HTERT RPE-1 (cell line): Measurements from ENCODE around the gene ZFAND3.
"Not testable (repeated sequence)": the region's sequence is repeated elsewhere in the genome, so short reads cannot be mapped to it uniquely, and the experiment has no call there.

Experiments used
- in situ Hi-C: fragments of 300-500 bp; cut with MboI; formaldehyde crosslinking; loops from 4 replicates; pipeline ENCODE4 v1.14.3; 2020; ENCODE audit warnings: low sequenced_read_pairs

ZFAND3 gene

DNA sequence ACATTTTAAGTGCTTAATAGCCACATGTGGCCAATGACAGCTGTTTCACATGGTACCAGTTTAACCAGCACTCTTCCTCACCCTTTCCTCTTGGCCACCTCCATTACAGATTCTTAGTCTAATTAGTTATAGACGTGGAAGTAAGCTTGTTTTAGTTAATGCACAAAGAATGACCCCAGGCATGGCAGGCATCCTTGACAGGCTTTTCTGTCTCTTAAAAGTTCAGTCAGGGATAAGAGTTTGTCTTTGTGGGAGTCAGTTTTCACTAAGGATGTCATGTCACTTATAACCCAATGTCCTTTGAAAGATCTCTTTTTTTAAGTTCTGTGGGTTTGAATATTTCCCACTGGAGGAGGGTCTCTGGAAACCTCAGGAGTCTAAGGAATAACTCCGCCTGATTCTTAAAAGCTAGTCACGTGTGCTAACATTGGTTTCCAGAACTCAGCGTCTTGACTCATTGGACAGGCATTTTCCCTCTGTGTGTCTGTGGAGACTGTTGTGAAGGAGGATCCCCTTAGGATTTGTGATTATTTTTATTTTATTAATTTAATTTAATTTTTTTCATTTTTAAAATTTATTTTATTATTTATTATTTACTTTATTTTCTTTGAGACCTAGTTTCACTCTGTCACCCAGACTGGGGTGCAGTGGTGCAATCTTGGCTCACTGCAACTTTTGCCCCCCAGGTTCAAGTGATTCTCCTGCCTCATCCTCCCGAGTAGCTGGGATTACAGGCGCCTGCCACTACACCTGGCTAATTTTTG, 171.4 kb downstream of the ZFAND3 start:
- in situ Hi-C loops = no loop called here

DNA sequence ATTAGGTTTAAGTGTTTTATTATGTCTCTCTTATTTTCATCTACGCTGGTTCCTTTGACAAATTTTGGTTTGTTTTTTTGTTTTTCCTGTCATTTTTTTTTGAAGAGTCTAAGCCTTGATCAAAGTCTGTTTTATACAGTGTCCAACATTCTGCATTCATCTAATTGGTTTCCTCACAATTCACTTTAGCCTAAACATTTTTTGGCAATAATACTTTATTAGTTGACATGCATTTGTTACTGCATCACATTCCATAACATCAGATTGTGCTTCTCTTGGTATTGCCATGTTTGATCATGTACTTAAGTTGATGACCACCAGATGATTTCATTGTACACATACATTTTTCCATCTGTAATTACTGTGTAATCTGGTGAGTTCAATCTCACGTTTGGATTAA, 173.2 kb downstream of the ZFAND3 start:
- in situ Hi-C loops = no loop called here

DNA sequence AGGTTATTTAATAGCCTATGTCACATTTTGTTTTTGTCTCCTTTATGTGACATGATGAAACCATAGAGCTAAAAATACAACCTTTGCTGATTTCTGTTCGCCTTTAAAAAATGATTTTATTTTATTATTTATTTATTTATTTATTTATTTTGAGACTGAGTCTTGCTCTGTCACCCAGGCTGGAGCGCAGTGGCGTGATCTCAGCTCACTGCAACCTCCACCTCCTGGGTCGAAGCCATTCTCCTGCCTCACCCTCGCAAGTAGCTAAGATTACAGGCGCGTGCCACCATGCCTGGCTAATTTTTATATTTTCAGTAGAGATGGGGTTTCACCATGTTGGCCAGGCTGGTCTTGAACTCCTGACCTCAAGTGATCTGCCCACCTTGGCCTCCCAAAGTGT, 173.7 kb downstream of the ZFAND3 start:
- in situ Hi-C loops = not testable (repeated sequence)

DNA sequence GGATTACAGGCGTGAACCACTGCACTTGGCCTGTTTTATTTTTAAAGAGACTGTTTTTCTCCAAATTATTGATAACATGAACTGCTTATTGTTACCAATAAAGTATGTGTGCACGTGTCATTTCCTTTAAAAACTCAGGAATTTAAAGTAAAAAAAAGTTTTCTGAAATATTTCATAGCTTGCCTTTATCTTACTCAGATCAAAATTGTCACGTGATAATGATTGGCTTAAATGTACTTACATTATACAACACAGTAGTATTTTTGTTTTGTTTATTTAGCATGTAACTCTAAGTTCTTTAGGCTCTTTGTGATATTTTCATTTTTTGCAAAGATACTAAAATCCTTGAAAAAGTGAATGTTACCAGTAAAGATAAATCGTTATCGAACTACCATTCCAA, 174.1 kb downstream of the ZFAND3 start:
- in situ Hi-C loops = no loop called here

DNA sequence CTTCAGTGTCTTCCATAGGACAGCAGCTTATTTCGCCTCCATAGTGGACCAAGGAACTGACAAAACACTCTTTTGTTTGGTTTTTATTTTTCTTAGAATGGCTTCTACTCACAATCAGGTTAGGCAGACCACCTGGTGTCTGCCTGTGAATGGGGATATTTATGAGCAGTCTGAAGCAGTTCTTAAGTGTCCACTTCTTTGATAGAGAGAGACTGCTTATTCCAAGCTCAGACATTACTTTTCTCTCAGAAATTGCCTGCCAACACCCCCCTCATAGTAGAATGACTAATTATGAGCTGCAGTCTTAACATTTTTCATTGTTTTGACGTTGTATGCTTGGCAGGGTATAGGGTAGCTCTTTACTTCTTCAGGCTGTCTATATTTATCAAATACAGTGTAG, 174.7 kb downstream of the ZFAND3 start:
- in situ Hi-C loops = no loop called here

DNA sequence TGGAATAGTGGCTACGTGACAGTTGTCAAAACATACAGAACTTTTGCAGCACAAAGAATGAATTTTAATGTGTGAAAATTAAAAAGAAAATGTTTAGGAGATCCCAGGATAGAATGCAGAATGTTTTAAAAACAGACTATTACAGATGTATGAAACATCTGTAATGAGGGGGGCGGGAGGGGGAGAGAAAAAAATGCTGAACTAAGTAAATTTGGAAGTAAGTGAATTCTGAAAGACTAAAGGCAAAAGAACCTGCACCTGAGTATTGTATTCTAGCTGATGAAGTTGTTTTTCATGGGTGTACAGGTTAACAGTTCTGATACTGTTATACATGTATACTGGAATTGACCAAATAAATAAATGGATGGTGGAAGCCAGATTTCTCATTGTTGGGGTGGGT, 178.8 kb downstream of the ZFAND3 start:
- in situ Hi-C loops = no loop called here

DNA sequence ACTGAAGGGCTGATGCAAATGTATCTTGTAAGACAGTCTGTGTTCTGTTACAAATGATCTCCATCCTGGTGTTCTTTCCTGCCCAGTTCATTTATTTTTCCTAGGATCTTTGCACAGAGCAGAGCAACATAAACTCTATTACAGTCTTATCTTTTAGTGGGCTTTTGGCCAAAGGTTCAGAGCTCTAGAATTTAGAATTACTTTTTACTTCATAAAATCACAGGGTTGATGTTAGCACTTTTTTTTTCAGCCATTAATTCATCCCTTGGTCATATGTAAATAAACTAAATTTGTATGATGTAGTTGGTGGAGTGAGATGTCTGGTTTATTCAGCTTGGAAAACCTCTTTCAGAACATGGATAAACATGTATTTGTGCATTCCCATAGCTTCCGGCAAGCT, 181.9 kb downstream of the ZFAND3 start:
- in situ Hi-C loops = no loop called here

DNA sequence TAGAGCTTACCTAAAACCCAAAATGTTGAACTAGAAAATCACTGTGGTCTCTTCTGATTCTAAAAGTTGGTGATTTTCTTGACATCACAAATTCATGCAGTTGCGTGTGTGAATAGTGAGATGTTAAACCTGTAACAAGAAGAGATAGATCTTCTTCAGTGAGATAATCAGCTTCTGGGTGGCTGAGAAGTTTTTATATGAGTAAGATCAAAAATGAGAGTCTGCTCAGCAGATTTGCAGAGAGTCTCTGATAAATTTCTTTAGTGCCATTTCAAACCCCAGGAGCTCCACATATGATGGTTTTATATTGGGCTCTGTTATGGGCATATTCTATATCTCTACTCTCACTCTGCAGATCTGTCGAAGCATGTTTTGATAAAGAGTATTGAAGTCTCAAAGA, 185.4 kb downstream of the ZFAND3 start:
- in situ Hi-C loops = no loop called here

DNA sequence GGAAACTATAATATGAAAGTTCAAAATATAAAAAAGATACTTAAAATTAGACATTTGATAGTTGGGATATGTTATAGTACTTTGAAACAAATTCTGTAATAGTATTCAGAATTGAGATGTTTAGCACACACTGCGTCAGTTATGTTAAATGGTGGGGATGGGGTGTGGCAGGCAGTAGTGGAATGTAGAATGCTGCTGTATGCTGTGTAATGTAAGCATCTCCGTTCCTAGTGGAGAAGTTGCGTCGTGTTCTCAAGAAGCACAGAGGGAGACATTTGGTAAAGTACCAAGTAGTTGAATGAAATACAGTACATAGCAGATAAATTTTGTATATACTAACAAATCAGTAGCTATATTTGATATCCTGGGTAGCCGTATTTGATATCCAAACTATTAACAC, 192.4 kb downstream of the ZFAND3 start:
- in situ Hi-C loops = no loop called here

DNA sequence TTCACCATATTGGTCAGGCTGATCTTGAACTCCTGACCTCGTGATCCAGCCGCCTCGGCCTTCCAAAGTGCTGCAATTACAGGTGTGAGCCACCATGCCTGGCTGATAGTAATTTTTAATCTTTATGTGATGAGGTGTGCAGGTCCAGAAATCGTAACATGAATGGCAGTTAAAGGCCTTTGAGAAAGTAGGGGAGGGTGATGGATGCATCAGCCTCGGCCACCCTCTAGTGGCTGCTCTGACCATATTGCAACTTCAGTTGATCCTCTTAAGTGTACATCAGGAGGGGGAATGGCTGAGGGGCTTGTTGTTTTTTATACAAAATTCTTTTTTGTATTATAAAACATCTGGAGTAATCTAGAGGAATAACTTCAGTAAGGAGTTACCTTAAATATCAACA, 193.0 kb downstream of the ZFAND3 start:
- in situ Hi-C loops = no loop called here

DNA sequence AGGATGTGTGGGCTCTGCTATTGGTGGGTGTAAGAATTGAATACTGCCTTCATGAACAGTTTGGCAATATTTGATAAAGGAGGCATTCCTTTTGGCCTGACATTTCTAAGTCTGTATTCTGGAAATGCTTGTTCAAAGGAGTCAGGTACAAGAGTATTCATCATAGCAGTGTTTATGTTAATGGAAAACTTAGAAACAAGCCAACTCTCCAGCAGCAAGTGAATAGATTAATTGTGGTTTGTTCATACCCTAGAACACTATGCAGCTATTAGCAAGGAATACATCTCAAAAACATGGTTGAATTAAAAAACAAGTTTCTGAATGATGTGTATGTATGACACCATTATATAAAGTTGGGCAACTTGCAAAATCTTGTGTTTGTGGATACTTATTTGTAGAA, 195.8 kb downstream of the ZFAND3 start:
- in situ Hi-C loops = no loop called here

DNA sequence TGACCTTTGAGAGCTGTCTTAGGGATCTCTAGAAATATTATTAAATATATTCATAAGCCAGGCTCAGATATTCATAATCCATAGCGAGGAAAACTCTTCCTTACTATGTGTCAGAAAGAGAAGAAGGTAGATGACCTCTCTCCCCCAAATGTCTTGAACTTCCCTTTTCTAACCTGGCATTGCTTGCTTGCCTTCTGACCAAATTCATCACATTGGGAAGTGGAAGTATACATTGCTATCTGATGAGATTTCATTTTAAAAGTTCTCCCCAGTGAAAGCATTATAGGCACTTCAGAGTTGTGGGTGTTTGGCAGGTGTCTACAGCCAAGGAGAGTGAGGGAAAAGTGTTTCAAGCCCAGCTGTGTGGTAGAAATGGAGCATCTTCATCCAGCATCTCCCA, 197.3 kb downstream of the ZFAND3 start:
- in situ Hi-C loops = no loop called here

DNA sequence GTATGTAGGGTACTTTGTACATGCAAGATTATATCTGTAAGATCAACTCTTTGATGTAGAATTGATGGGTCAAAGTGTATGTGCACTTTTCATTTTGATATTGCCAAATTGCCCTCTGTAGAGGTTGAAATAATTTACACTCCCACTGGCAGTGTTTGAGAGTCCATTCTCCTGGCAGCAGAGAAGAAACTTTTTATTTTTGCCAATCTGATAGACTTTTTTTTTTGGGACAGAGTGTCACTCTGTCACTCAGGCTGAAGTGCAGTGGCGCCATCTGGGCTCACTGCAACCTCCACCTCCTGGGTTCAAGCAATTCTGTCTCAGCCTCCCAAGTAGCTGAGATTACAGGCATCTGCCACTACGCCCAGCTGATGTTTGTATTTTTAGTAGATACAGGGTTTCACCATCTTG, 199.2 kb downstream of the ZFAND3 start:
- in situ Hi-C loops = no loop called here

DNA sequence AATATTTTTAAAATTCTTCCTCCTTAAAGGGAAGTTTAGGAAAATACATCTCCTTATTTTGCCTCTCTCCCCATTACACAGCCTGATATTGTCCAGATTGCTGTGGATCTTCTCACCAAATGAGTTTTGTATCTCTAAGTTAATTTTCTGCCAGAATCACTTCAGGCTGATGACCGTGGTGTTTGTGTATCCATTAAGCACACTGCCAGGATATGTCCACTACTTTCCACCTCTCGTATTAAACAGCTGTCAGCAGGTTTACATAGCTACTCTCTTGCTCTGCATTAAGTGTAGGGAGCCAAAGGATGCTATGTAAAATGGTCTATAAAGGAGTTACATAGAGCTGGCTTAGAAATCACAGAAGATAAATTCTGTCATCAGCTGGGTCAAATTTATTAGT, 201.1 kb downstream of the ZFAND3 start:
- in situ Hi-C loops = no loop called here

DNA sequence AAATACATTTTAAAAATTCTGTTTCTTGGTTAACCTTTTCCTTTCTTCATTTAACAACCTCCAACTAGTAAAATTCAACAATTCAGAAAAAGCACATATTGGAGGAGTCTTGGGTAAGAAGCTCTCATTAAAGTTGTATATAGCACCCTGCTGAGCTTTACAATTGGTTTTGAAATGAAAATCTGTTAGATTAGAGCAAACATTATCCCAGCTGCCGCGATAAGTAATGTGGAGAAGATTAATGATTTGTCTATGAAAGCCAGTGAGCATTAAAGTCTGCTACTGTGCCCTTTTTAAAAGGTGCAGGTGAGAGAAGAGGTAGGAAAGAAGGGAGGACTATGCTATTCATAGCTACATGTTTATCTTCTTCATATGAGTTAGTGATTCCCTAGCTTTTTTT, 201.5 kb downstream of the ZFAND3 start:
- in situ Hi-C loops = no loop called here

DNA sequence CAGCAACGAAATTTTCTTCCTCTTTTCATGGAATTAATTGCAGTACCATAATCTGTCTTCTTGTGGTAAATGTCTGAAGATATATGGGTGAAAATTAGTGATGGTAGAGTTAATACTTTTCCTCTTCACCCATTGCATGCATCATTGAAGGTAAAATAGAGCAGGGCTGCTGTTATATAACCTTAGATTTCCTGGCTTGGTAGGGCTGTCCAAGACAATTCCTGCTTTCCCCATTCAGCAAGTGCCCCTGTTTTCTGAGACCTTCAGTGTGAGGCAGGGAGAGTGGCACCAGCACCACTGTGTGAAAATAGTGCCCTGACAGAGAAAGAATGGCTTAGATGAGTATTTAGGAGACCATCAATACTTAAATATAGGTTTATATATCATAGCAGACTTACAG, 202.0 kb downstream of the ZFAND3 start:
- in situ Hi-C loops = no loop called here

DNA sequence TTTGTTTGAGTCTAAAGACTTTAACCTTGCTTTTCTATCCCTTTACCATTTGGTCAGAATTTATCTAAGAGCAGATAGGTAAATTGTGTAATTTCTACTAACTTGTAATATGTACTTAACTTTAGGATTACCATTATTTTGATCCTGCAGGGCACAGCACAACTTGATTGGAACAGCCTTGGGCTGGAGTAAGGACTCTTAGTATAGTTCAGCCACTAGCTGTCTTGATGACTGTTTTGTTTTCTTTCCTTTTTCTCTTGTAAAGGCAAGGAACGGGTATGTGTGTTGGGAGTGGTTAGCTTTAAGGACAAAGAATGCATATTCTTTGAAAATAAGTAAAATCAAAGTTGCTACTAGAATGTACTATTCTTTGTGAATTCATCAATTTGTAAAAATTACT, 203.2 kb downstream of the ZFAND3 start:
- in situ Hi-C loops = no loop called here

DNA sequence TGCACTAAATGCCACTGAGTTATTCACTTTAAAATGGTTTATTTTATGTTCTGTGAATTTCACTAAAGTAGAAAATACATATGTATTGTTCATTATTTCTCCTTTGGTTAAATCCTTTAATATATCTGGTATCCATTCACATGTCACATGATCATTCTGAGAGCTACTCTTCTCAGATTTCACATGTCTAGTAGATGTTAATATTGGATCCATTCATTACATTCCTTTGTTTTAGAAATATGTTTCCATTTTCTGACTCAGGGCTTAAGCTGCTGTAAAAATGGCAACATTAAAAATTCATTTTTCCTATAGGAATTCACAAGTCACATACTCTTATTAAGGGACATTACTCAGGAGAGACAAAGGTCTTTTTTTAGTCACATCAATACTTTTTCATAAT, 205.4 kb downstream of the ZFAND3 start:
- in situ Hi-C loops = no loop called here

DNA sequence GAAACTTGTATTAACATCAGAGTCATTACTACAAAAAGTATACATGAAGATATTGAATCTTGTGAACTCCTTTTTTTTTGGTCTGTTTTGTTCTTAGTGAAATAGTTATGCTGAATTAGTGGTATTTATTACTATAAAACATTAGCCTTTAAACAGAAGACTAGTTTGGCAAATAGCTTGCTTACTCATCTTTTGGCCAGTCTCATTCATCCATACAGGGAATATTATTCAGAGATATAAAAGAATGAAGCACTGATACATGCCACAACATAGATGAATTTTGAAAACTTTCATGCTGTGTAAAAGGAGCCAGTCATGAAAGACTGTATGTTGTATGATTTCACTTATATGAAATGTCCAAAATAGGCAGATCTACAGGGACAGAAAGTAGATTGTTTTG, 205.9 kb downstream of the ZFAND3 start:
- in situ Hi-C loops = no loop called here

DNA sequence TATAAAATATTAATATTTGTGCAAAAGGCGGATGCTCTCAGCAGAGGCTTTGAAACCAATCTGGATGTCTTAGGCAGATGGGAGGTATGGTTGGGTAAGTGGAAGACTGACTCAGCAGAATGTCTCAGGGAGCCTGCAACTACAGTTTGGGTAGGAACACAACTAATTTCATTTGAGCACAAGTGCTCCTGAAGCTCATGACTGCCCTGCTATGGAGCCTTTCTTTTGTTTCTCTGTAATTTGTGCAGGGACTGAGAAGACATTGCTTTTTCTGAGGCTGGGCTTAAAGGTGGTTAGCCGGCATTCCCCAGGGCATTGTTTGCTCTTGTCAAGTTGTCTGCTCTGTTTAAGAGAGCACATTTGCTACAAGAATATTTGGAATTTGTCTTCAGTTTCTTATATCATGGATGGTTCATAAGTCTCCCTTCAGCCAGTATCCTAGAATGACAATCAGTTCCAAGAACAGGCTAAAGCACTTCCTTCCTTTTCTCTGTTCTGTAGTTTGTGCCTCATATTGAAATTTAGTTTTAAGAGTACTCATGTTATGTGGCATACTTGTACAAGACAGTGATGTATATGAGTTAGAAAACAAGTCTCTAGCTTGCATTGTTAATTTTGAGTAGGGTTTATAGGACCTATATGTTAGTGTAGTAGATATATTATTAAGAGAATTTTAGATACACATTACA, 208.3 kb downstream of the ZFAND3 start:
- in situ Hi-C loops = no loop called here

DNA sequence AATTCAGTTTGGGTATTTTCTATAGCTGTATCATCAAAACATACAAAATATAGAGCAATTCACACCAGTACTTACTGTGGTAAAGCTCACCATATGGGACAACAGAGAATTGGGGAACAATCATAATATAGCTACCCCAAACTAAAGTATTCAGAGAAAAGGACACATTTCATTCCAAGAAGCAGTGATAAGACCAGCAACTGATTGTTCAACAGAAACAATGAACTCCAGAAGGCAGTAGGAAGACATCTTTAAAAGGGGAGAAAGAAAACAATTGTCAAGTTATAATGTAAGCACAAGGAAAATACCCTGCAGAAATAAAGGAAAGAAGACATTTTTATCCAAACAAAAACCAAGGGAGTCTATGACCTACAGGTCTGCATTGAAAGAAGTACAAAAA, 210.9 kb downstream of the ZFAND3 start:
- in situ Hi-C loops = no loop called here

DNA sequence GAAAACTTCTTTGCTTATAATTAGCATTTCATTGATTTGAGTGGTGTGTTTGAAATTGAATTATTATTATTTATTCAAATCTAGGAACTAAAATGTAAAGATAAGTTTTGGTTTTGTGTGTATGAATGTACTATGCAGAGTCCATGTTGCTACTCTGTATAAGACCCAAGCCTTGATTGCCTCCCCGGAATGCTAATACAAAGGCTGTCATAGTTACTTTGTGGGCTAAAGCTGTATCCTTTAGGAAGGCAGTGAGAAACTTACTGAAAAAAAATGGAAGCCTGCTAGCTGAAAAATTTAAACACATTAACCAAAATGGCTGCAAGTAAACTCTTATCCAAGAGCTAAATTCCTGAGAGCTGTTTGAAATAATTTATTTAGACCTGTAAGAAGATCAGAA, 213.3 kb downstream of the ZFAND3 start:
- in situ Hi-C loops = no loop called here
